MV-4-11 (cell line): ENCODE measurements around the gene SOX13.

Experiments
- DNase-seq: peaks from one replicate; lab custom pipeline; 2025; lab: John Stamatoyannopoulos, UW

Gene SOX13

DNA sequence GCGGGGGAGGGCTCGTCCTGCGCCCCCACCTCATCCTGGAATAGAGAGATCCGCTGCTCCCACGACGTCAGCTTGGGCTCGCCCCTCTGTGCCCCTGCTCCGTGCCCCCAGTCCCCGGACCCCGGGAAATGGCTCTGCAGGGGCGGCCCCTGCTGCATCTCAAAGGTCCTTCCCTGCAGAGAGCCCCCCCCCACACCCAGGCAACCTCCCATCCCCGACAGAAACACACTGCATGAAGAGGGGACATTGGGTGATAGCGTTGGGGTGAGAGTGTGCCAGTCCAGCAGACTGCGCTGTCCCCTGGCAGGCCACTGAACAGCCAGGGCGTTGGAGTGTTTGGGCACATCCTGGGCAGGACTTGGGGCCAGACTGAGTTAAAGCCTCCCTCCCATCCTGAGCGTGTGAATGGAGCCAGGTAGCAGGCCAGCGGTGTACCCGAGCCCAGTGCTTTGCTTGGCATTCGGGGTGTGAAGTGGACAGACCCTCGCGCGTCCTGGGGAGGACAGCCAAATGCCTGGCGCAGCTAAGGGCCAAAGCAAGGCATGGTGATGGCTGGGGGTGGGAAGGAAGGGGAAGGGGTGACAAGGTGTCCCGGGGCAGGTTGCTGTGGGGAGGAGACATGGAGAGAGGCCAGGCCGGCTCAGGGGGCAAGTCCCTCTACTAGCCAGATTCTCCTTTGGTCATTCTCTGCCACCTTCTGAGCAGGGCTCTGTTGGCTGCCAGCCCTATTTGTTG is 79.6 kb downstream of the SOX13 start:
- no peak for DNase-seq

DNA sequence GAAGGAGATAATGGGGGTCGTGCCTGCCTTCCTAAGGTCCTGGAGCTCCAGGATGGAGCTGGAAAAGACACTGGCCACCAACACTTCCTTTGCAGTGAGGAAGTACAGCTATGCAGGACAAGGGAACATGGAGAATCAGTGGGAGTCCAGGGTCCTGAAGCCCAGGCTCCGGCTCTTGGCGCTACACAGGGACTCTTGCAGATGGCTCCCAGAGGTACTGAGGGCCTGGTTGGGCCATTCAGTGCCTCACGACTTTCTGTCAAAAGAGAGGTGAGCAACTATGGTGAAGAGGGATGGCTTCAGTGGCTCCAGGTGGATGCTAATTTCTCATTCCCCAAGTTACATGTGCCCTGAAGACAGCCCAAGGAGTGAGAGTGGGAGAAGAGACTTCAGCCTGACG is 80.8 kb downstream of the SOX13 start:
- DNase-seq: no peak

DNA sequence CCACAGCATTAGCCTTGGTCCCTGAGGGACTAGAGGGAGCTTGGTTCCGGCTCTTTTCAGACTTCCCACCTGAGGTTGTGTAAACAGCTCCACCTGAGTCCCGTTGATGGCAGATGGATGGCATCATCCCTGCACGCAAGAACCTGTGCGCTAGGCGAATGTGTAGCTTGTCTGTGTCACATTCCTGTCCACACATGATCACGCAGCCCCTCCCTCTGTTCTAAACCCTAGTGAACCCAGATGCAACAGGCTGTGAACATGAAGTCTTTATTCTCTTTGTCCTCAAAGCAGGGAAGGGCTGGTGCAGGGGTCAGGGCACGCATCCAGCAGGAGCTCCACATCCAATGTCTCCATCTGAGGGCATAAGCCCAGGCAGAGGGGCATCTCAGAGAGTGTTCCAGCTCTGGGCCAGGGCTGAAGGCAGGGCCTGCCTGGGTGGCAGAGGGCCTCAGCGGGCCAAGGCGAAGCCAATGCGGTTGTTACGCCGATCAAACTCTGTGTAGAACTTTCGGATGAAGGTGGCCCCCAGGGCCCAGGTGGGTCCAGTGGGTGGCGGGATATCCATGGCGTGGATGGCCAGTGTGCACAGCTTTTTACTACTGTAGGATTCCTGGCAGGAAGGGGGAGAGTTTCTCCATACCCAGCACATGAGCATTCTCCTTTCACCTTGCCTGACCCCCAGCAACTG is 81.8 kb downstream of the SOX13 start:
- no peak for DNase-seq

DNA sequence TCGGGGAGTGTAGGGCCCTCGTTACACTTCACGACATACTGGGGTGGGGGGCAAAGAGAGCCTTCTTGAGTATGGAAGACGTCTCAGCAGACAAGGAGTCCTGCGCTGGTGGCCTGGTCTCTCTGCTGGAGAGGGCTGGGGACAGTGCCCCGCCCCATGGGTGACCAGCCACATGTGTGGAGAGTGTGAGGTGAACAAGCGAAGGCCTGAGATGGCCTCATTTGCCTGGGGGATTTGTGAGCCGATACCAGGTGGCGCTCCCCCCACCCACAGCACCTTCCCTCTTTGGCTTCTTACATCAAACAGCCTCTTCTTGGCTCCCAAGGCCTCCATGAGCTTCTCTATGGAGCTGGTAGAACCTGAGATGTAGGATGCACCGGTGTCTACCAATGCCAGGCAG is 83.0 kb downstream of the SOX13 start:
- no peak for DNase-seq

DNA sequence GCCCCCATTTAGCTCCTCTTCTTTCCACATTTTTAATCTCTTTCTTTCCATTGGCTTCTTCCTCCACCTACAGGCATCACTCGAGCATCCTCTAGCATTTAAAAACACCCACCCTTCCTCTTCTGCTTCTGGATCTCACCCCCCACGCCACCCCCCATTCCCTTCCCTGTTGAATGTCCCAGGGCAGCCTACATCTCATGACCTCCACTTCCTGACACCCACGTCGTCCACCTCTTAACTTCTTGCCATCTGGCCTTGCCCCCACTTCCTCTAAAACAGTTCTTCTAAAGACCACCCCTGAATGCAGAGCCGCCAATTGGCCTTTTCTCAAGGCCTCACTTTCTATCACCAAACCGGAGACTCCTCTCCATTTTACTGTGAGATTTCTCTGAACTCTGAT is 85.0 kb downstream of the SOX13 start:
- DNase-seq: no peak

DNA sequence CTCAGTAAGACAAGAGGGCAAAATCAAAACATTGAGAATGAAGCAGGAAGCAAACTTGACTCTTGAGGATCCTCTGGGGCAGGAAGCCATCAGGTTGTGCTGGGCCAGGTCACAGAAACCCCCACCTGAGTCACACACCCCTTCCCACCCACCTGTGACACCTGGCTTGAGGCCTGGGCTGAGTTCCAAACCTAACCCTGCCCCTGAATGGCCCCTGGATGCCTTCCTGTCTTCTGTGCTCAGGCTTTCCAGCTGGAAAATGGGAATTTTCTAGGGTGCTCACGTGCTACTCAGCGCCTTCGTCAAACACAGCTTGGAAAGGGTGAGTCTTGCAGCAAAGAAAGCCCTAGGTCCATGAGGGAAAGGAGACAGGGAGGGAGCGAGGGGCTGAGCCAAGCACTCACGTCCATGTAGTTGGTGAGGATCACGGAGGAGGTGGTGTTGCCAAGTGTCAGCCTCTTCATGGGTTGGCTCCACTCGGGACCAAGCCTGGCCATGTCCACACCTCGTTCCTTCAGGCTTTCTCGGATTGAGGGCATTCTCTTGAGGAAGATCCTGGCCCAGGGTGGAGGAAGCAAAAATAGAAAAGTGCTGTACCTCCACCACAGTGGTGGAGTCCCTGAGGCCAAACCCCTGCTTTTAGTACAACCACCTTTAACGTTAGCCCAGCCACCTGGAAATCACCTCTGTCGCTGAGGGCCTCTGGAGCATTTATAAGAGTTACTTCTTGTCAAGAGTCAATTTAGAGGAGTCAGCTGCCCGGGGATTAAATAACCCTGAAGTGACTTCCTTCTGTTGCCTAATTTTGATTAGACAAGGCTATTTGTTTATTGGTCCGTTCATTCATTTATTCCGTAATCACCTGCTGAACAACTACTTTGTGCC is 88.9 kb downstream of the SOX13 start:
- DNase-seq: no peak

DNA sequence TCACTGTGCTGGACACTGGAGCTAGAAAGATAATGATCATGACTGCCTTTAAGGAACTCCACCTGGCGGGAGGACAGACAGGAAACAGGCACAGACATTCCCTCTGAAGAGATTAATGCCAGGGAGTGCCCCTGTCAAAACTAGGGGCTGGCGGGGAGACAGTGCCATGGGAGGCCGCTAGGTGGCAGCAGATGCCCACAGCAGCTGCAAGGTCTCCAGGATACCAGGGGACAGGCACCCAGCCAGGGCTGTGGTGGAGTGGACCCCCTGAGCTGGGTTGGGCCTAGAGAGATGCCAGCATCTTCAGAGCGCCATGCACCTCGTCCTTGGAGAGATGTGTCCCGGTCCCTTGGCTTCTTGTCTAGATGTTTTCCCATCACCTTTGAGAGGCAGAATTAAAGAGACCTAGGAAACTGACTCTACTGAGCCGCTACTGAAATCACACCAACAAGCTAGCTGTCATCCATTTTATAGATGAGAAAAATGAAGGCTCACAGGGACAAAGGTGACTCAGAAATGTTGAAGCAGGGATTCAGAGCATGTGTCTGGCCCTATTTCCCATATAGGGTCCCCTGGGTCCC is 89.7 kb downstream of the SOX13 start:
- DNase-seq: peak; percentile 43

DNA sequence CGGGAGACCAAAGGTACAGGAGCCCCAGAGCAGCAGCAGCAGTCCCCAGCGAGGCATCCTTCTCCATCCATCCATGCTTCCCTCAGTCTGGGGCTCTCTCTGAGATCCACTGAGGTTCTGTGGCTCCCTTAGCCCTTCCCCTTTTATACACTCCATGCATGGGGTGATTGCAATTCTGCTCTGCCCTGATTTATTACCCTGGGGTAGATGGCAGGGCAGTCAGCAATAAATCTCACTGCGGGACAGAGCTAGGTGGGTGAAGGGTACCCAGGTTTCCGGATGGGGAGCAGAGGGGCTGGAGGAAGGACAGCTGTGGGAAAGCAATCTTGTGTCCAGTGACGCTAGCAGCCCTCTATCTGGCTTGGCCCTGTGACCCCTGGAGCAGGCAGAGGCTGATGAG is 93.3 kb downstream of the SOX13 start, which contains the start of gene REN:
TSS of gene REN (minus strand) at position 119 of the 400 bp plus-strand sequence. CDS start at position 75, 44 bp downstream.
- DNase-seq: no peak

DNA sequence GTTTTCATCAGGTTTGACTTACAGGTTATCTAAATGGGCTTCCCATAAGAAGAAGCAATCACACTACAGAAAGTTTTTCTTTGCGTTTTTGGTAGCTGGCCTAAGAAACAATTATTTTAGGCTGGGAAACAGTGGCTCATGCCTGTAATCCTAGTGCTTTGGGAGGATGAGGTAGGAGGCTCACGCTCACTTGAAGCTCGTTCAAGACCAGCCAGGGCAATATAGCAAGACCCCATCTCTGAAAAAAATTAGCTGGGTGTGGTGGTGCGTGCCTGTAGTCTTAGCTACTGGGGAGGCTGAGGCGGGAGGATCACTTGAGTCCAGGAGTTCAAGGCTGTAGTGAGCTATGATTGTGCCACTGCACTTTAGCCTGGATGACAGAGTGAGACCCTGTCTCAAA is 94.8 kb downstream of the SOX13 start:
- no peak for DNase-seq

DNA sequence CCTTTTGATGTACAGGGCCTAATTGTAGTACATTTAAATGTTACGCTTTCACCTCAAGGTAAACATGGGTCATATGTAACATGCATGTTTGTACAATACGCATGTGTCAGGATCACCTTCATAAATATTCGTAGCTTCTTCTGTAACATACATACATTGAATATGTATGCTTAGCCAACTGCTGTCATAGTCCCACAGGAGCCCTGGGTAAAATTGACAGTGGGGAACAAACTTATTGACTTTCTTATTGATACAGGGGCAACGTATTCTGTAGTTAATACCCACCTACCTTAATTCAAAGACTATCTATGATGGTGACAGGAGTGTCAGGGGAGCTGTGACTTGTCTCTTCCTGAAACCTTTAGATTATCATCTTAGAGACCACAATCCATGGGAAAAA is 96.9 kb downstream of the SOX13 start:
- no peak for DNase-seq

DNA sequence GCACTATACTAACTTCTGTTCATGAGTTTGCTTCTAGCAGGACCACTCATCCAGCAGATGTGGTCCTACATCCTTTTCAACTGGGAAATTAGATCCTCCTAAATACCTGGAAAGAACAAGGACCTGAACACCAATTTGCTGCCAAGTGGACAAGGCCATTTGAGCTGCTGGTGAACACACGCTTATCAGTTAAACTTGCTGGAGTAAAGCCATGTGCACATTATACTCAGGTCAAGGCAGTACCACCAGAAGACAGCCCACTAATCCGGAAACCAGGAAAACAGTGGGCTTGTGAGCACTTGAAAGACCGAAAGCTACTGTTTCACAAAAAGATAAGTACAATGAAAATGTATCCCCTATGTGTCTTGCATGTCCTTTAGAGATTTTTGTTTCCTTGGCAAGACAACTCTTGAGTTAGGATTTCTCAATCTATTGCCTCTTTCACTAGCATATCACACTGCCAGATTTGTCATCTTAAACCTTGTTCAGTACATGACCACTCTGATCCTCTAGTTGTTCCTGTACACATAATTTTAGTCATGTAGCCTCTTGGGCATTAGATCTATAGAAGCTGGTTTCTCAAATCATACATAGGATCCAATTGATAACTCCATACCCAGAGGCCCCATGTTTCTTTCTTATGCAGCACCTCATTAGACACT is 97.7 kb downstream of the SOX13 start:
- DNase-seq: no peak

DNA sequence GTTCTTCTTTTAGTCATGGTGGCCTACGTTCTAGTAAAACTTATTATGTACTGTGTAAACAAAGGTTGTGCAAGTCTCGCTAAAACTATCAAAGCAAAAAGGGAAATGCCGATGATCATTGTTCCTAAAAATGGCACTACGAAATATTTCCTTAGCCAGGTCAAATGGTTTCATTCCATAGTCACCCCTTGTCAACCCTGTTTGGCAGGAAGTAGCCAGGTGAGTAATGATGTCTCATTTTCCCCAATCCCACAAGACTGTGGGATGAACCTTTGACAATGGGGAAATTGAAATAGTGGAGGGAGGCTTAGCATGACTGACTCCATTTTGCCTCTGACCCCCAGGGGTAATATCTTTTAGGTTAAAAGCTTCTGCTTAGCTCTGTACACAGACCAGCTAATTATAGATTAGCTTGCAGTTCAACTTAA is 98.8 kb downstream of the SOX13 start:
- peak; percentile 63 for DNase-seq

DNA sequence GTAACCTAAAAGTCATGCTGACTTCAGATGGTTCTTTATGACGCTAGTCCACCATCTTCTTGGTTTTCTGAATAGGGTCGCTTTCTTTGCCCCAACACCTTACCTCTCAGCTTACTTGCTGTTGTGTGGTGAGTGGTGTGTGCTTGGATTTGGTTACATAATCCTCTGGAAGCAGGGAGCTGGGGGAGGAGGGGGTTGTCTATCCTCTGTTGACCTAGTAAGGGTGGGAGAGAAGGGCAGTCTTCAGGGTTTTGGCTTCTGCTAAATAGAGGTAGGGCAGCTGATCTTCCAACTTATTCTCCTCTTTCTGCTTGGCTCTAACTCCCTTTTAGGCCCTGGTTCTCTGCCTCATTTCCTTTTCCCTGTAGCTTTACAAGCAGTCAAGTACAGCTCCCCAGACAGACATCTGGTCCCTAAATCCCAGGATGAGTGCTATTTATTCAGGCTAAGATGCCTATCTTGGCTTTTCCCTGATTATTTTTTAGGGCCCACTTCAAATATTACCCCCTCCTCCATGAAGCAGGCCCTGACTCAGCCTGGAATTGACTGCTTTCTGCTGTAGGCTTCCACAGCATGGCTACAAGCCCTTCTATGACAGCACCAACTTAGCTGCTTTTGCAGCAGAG is 99.6 kb downstream of the SOX13 start:
- no peak for DNase-seq

DNA sequence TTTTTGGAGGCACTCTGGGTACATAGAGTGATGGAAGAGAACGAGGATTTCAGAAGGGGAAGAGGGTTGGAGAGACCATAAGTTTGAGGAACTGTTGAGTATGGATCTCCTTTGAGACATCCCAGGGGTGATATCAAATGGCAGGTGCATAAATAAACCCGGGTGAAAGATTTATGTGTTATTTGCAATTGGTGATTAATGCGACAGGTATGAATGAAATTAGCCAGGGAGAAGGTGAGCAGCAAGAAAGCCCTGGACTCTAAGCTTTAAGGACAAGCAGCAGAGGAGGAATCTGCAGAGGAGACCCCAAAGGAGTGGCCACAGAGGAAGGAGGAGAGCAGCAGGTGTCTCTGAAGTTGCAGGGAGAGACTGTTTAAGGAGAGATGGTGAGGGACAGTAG is 102.0 kb downstream of the SOX13 start:
- no peak for DNase-seq

DNA sequence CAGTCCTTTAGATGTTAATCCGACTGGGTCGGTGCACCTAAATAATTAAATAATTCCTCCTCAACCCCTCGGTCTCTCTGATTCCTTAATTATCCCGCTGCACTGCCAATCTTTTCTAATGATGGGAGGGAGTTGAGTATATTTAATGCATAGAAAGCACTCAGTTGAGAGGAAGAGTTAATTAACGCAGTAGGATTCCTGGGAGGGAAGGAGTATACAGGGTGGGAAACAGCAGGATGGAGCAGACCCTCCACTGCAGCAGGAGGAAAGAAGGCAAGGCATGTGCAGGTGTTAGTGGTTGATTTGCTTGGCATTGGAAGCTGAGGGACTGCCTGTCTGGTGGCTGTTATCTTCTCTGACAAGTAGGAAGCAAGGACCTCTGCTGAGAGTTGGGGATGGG is 103.1 kb downstream of the SOX13 start:
- no peak for DNase-seq

DNA sequence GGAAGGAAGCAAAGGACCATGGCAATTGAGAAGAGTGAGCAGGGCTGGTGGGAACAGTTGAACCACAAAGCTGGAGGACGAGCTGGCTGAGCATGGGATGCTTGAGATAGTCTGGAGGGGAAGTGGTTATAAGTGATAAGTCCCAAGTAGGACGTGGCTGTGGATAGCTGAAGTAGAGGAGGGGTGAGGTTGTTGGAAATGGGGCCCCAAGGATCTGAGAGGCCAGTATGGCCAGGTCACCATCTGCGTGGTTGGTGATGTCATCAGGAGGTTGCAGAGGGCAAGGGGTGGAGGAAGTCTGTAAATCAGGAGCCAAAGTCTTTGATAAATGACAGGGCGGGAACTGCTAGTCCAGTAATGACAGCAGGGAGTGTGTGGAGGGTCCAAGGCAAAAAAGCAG is 104.2 kb downstream of the SOX13 start:
- peak; percentile 90 for DNase-seq
